SK-N-MC (cell line): ENCODE measurements around the gene ZYX.
"Not testable (repeated sequence)": the region's sequence is repeated elsewhere in the genome, so short reads cannot be mapped to it uniquely, and the experiment has no call there.

ENCODE experiments used
- DNase-seq: peaks from one replicate; pipeline ENCODE4 v3.0.0-alpha.2; 2011; ENCODE audit warnings: low read depth, low spot score
- H3K27ac ChIP-seq: fragments of 200-600 bp; sonication (generic); 2 replicates; pipeline ENCODE4 v1.5.1; 2016; ENCODE audit warnings: mixed run types
- H3K36me3 ChIP-seq: fragments of 200-600 bp; sonication (generic); 2 replicates; pipeline ENCODE4 v1.6.1; 2017; ENCODE audit warnings: antibody characterized with exemption, low read length, mixed read lengths; ENCODE audit not compliant: insufficient read depth
- H3K4me3 ChIP-seq: fragments of 200-600 bp; sonication (generic); 2 replicates; pipeline ENCODE4 v1.5.1; 2016
- H3K9ac ChIP-seq: fragments of 200-600 bp; sonication (generic); 2 replicates; pipeline ENCODE4 v1.8.0; 2017; ENCODE audit warnings: mixed run types, mixed read lengths; ENCODE audit not compliant: insufficient read length
- H3K9me3 ChIP-seq: fragments of 200-600 bp; sonication (generic); 2 replicates; pipeline ENCODE4 v1.6.1; 2017; ENCODE audit warnings: low read depth, mild to moderate bottlenecking, antibody characterized with exemption, low read length, moderate library complexity, mixed read lengths
- EZH2 ChIP-seq: fragments of 200-600 bp; sonication (generic); IDR thresholded peaks from one replicate; pipeline ENCODE4 v1.6.1; 2017; ENCODE audit warnings: antibody characterized with exemption
- FOXP2 ChIP-seq: optimal IDR thresholded peaks from 2 replicates; pipeline ENCODE3; 2011; ENCODE audit warnings: mild to moderate bottlenecking, moderate library complexity; ENCODE audit not compliant: insufficient read depth; ENCODE audit errors: extremely low read length, control extremely low read depth
- POLR2AphosphoS5 ChIP-seq: IDR thresholded peaks from 2 replicates; pipeline ENCODE4 v1.6.1; 2012; ENCODE audit warnings: mild to moderate bottlenecking, low read depth, low read length, borderline replicate concordance

The ZYX gene

GRCh38 chr7:143387156-143387975 is 6.2 kb downstream of the ZYX start:
- H3K36me3 ChIP-seq, result peaks cover 8% of the 10 kb centered on the region; the same call in 1 of the 2 replicates
- no peak overlapping the region for H3K27ac ChIP-seq
- no peak overlapping the region for H3K4me3 ChIP-seq
- no peaks in the 10 kb centered on the region for H3K9me3 ChIP-seq
- no peak overlapping the region for H3K9ac ChIP-seq
- TF ChIP-seq EZH2, result no peak
- no peak for TF ChIP-seq FOXP2
- TF ChIP-seq POLR2AphosphoS5, result no peak
- no peak for DNase-seq

GRCh38 chr7:143388051-143388450 is 6.9 kb downstream of the ZYX start:
- H3K9ac ChIP-seq, result no peak overlapping the region
- H3K9me3 ChIP-seq, result no peaks in the 10 kb centered on the region
- no peak overlapping the region for H3K4me3 ChIP-seq
- no peak overlapping the region for H3K27ac ChIP-seq
- H3K36me3 ChIP-seq, result peaks cover 8% of the 10 kb centered on the region; the same call in 1 of the 2 replicates
- TF ChIP-seq FOXP2, result no peak
- TF ChIP-seq POLR2AphosphoS5, result no peak
- no peak for TF ChIP-seq EZH2
- DNase-seq, result no peak

- TF ChIP-seq EZH2 (no peak), POLR2AphosphoS5 (no peak), FOXP2 (no peak)
- Histone ChIP-seq H3K9me3 (no peaks in the 10 kb centered on the region), H3K9ac (no peak overlapping the region), H3K4me3 (no peak overlapping the region), H3K36me3 (peaks cover 8% of the 10 kb centered on the region; the same call in 1 of the 2 replicates), H3K27ac (no peak overlapping the region)
- no peak for DNase-seq
These were observed 7.5 kb downstream of the ZYX start for GRCh38 chr7:143388491-143389101.

- H3K27ac ChIP-seq, result no peak overlapping the region
- H3K9ac ChIP-seq, result no peak overlapping the region
- H3K4me3 ChIP-seq, result no peak overlapping the region
- no peak for DNase-seq
- no peaks in the 10 kb centered on the region for H3K9me3 ChIP-seq
- peaks cover 8% of the 10 kb centered on the region; the same call in 1 of the 2 replicates for H3K36me3 ChIP-seq
- no peak for TF ChIP-seq FOXP2
- TF ChIP-seq POLR2AphosphoS5, result no peak
- TF ChIP-seq EZH2, result no peak
These were observed 8.4 kb downstream of the ZYX start for GRCh38 chr7:143389316-143390103.

GRCh38 chr7:143390104-143390772 is 9.1 kb downstream of the ZYX start:
- Histone ChIP-seq H3K9ac (no peak overlapping the region), H3K9me3 (no peaks in the 10 kb centered on the region), H3K4me3 (no peak overlapping the region), H3K36me3 (peaks cover 8% of the 10 kb centered on the region; the same call in 1 of the 2 replicates), H3K27ac (no peak overlapping the region)
- TF ChIP-seq FOXP2 (no peak), POLR2AphosphoS5 (no peak), EZH2 (no peak)
- DNase-seq, result no peak

GRCh38 chr7:143390773-143391317 is 9.7 kb downstream of the ZYX start:
- peaks cover 8% of the 10 kb centered on the region; the same call in 1 of the 2 replicates for H3K36me3 ChIP-seq
- H3K9ac ChIP-seq, result no peak overlapping the region
- no peak overlapping the region for H3K27ac ChIP-seq
- TF ChIP-seq EZH2 (no peak), POLR2AphosphoS5 (no peak), FOXP2 (no peak)
- no peak overlapping the region for H3K4me3 ChIP-seq
- DNase-seq, result no peak
- H3K9me3 ChIP-seq, result no peaks in the 10 kb centered on the region

GRCh38 chr7:143391462-143392404 is 10.6 kb downstream of the ZYX start:
- H3K9ac ChIP-seq, result no peak overlapping the region
- H3K36me3 ChIP-seq, result peaks cover 8% of the 10 kb centered on the region; the same call in 1 of the 2 replicates

GRCh38 chr7:143392427-143392826 is 11.3 kb downstream of the ZYX start:
- DNase-seq, H3K4me3 ChIP-seq, H3K36me3 ChIP-seq, H3K27ac ChIP-seq, H3K9me3 ChIP-seq, H3K9ac ChIP-seq: not testable (repeated sequence)

More at GRCh38 chr7:143391462-143392404, 10.6 kb downstream of the ZYX start:
- no peak for DNase-seq
- TF ChIP-seq EZH2 (no peak), FOXP2 (no peak)
- Histone ChIP-seq H3K27ac (no peak overlapping the region), H3K4me3 (no peak overlapping the region), H3K9me3 (no peaks in the 10 kb centered on the region)
